WTC11 (cell line): Measurements from ENCODE around the gene NHS. TPM values are rescaled to one million over a fixed set of nuclear protein-coding genes. Genes with fewer than 3 reads are reported as not detected.

Experiments used
- ATAC-seq: fragments of 200-7000 bp; cut with Tn5 transposase; 2 replicates; pipeline ENCODE4 v1.10.0; 2021; ENCODE audit warnings: mild to moderate bottlenecking, moderate library complexity
- CTCF ChIA-PET: fragments of 300-600 bp; sonication (Branson Sonifier 250); formaldehyde crosslinking; loops from one replicate; lab custom pipeline; 2021; ENCODE audit warnings: antibody characterized with exemption; lab: Charles Lee
- POLR2A ChIA-PET: fragments of 350-600 bp; sonication (Branson Sonifier 250); formaldehyde crosslinking; loops from one replicate; lab custom pipeline; 2021; ENCODE audit warnings: antibody characterized with exemption; lab: Charles Lee
- DNase-seq: peaks from one replicate; pipeline ENCODE4 v3.0.0; 2021; ENCODE audit warnings: low spot score
- H3K27ac Mint-ChIP-seq: 2 replicates; pipeline ENCODE4 v1.8.0; 2021; ENCODE audit warnings: mixed read lengths
- H3K27me3 Mint-ChIP-seq: 2 replicates; pipeline ENCODE4 v1.8.0; 2021; ENCODE audit warnings: low read depth, mild to moderate bottlenecking, moderate library complexity, mixed read lengths
- H3K36me3 Mint-ChIP-seq: 2 replicates; pipeline ENCODE4 v1.8.0; 2021; ENCODE audit warnings: mixed read lengths
- H3K4me1 Mint-ChIP-seq: 2 replicates; pipeline ENCODE4 v1.8.0; 2022; ENCODE audit warnings: mixed read lengths
- H3K4me3 Mint-ChIP-seq: 2 replicates; pipeline ENCODE4 v1.8.0; 2021; ENCODE audit warnings: mild to moderate bottlenecking, moderate library complexity, mixed read lengths
- H3K9me3 Mint-ChIP-seq: 2 replicates; pipeline ENCODE4 v1.8.0; 2021; ENCODE audit warnings: mixed read lengths
- ATF1 ChIP-seq: sonication (generic); formaldehyde crosslinking; IDR thresholded peaks from 2 replicates; pipeline ENCODE4 v1.8.1; 2023; ENCODE audit warnings: mild to moderate bottlenecking, moderate library complexity, missing genetic modification reagents
- ETV6 ChIP-seq: sonication (generic); formaldehyde crosslinking; IDR thresholded peaks from 2 replicates; pipeline ENCODE4 v1.8.1; 2022; ENCODE audit warnings: mild to moderate bottlenecking, missing genetic modification reagents
- GTF2I ChIP-seq: fragments of 250-450 bp; sonication (Bioruptor Pico); conservative IDR thresholded peaks from 2 replicates; pipeline ENCODE4 v1.4.0; 2021; ENCODE audit warnings: mild to moderate bottlenecking
- KAT7 ChIP-seq: sonication (generic); formaldehyde crosslinking; IDR thresholded peaks from 2 replicates; pipeline ENCODE4 v1.8.1; 2023; ENCODE audit warnings: missing genetic modification reagents, mild to moderate bottlenecking, borderline replicate concordance
- NFATC4 ChIP-seq: fragments of 250-450 bp; sonication (Bioruptor Pico); IDR thresholded peaks from 2 replicates; pipeline ENCODE4 v1.9.0; 2021; ENCODE audit warnings: mild to moderate bottlenecking
- NFE2L1 ChIP-seq: sonication (generic); formaldehyde crosslinking; IDR thresholded peaks from 2 replicates; pipeline ENCODE4 v1.8.1; 2023; ENCODE audit warnings: missing genetic modification reagents
- SMAD3 ChIP-seq: sonication (generic); formaldehyde crosslinking; IDR thresholded peaks from 2 replicates; pipeline ENCODE4 v1.8.0; 2022; ENCODE audit warnings: missing genetic modification reagents, mild to moderate bottlenecking, borderline replicate concordance
- TEAD4 ChIP-seq: sonication (generic); formaldehyde crosslinking; IDR thresholded peaks from 2 replicates; pipeline ENCODE4 v1.8.0; 2022; ENCODE audit warnings: mild to moderate bottlenecking, missing genetic modification reagents
- ZNF121 ChIP-seq: sonication (generic); formaldehyde crosslinking; IDR thresholded peaks from 2 replicates; pipeline ENCODE4 v1.8.0; 2023; ENCODE audit warnings: missing genetic modification reagents
- ZNF317 ChIP-seq: sonication (generic); formaldehyde crosslinking; IDR thresholded peaks from 2 replicates; pipeline ENCODE4 v1.8.1; 2023; ENCODE audit warnings: low read depth, mild to moderate bottlenecking, moderate library complexity, missing genetic modification reagents, borderline replicate concordance
- ZNF416 ChIP-seq: fragments of 250-450 bp; sonication (Bioruptor Pico); IDR thresholded peaks from 2 replicates; pipeline ENCODE4 v1.9.0; 2021; ENCODE audit warnings: mild to moderate bottlenecking, inconsistent platforms
- total RNA-seq: library from RNA; stranded (reverse); gene quantifications from 3 replicates; pipeline ENCODE4 v1.2.3, GENCODE V29; 2021
- TF ChIP-seq, protein P1 (sequence below): fragments of 250-450 bp; sonication (Bioruptor Pico); IDR thresholded peaks from 2 replicates; pipeline ENCODE4 v2.1.2; 2022; ENCODE audit warnings: mild to moderate bottlenecking, moderate library complexity
- TF ChIP-seq, protein P2 (sequence below): sonication (generic); formaldehyde crosslinking; IDR thresholded peaks from 2 replicates; pipeline ENCODE4 v1.8.1; 2022; ENCODE audit warnings: low read depth, mild to moderate bottlenecking, moderate library complexity, missing genetic modification reagents, borderline replicate concordance
- TF ChIP-seq, protein P3 (sequence below): sonication (generic); formaldehyde crosslinking; IDR thresholded peaks from 2 replicates; pipeline ENCODE4 v1.8.1; 2023; ENCODE audit warnings: mild to moderate bottlenecking, missing genetic modification reagents, moderate library complexity
- TF ChIP-seq, protein P4 (sequence below): sonication (generic); formaldehyde crosslinking; IDR thresholded peaks from 2 replicates; pipeline ENCODE4 v1.8.0; 2022; ENCODE audit warnings: mild to moderate bottlenecking, missing genetic modification reagents
- TF ChIP-seq, protein P5 (sequence below): sonication (generic); formaldehyde crosslinking; IDR thresholded peaks from 2 replicates; pipeline ENCODE4 v1.8.1; 2022; ENCODE audit warnings: missing genetic modification reagents, borderline replicate concordance
- TF ChIP-seq, protein P6 (sequence below): sonication (generic); formaldehyde crosslinking; IDR thresholded peaks from 2 replicates; pipeline ENCODE4 v1.8.1; 2023; ENCODE audit warnings: mild to moderate bottlenecking, missing genetic modification reagents, moderate library complexity
- TF ChIP-seq, protein P7 (sequence below): sonication (generic); formaldehyde crosslinking; IDR thresholded peaks from 2 replicates; pipeline ENCODE4 v1.8.0; 2022; ENCODE audit warnings: mild to moderate bottlenecking, missing genetic modification reagents
- TF ChIP-seq, protein P8 (sequence below): sonication (generic); formaldehyde crosslinking; IDR thresholded peaks from 2 replicates; pipeline ENCODE4 v1.8.1; 2023; ENCODE audit warnings: mild to moderate bottlenecking, moderate library complexity, missing genetic modification reagents
- TF ChIP-seq, protein P9 (sequence below): sonication (generic); formaldehyde crosslinking; IDR thresholded peaks from 2 replicates; pipeline ENCODE4 v1.8.0; 2022; ENCODE audit warnings: missing genetic modification reagents

The NHS gene
- total RNA-seq, 1 experiment from 2014 or later: 5.8 TPM

DNA sequence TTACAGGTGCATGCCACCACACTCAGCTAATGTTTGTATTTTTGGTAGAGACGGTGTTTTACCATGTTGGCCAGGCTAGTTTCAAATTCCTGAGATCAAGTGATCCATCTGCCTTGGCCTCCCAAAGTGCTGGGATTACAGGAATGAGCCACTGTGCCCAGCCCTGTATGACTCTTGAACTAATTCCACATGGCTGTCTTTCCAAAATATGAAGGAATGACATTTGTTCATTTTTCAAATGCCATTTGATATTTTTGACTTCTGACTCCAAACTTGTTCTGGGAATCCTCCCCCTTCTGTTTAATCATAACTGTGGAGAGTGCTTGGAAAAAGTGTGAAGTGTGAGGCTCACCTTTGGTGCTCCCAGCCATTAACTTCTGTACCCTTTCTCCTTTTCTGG, 119.2 kb downstream of the NHS start (continued):
- TF ChIP-seq, protein P1, sequence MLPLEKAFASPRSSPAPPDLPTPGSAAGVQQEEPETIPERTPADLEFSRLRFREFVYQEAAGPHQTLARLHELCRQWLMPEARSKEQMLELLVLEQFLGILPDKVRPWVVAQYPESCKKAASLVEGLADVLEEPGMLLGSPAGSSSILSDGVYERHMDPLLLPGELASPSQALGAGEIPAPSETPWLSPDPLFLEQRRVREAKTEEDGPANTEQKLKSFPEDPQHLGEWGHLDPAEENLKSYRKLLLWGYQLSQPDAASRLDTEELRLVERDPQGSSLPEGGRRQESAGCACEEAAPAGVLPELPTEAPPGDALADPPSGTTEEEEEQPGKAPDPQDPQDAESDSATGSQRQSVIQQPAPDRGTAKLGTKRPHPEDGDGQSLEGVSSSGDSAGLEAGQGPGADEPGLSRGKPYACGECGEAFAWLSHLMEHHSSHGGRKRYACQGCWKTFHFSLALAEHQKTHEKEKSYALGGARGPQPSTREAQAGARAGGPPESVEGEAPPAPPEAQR (CRISPR knock-in tag): no peak
- TF ChIP-seq, protein P2, sequence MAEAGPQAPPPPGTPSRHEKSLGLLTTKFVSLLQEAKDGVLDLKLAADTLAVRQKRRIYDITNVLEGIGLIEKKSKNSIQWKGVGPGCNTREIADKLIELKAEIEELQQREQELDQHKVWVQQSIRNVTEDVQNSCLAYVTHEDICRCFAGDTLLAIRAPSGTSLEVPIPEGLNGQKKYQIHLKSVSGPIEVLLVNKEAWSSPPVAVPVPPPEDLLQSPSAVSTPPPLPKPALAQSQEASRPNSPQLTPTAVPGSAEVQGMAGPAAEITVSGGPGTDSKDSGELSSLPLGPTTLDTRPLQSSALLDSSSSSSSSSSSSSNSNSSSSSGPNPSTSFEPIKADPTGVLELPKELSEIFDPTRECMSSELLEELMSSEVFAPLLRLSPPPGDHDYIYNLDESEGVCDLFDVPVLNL (CRISPR knock-in tag): no peak
- TF ChIP-seq ATF1 (CRISPR knock-in tag) (no peak), GTF2I (CRISPR knock-in tag) (no peak), ZNF317 (CRISPR knock-in tag) (no peak)
- TF ChIP-seq, protein P3, sequence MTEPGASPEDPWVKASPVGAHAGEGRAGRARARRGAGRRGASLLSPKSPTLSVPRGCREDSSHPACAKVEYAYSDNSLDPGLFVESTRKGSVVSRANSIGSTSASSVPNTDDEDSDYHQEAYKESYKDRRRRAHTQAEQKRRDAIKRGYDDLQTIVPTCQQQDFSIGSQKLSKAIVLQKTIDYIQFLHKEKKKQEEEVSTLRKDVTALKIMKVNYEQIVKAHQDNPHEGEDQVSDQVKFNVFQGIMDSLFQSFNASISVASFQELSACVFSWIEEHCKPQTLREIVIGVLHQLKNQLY (CRISPR knock-in tag): no peak
- TF ChIP-seq, all 79 proteins: peak for 0

DNA sequence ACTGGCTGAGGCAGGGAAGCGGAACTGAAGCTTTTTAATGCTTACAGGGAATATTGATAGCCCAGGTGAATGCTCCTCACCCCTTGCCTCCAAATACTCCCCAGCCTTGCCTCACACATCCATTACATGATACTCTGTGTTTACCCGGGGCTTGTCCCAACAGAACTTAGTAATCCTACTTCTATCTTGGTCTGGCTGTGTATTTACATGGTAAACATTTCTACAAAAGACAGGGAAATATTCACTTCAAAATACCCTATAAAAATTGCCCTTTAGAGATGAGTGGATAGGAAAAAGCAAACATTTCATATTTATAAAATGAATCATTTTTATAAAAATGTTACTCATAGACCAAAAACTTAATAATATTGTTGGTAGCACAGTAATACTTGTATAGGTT, 120.1 kb downstream of the NHS start:
- H3K27me3 Mint-ChIP-seq: no peaks in the 10 kb centered on the region
- TF ChIP-seq, protein P4, sequence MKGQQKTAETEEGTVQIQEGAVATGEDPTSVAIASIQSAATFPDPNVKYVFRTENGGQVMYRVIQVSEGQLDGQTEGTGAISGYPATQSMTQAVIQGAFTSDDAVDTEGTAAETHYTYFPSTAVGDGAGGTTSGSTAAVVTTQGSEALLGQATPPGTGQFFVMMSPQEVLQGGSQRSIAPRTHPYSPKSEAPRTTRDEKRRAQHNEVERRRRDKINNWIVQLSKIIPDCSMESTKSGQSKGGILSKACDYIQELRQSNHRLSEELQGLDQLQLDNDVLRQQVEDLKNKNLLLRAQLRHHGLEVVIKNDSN (CRISPR knock-in tag): no peak
- TF ChIP-seq ZNF121 (CRISPR knock-in tag): no peak
- TF ChIP-seq NFATC4 (CRISPR knock-in tag): no peak
- no peak for TF ChIP-seq SMAD3 (CRISPR knock-in tag)
- TF ChIP-seq, protein P5, sequence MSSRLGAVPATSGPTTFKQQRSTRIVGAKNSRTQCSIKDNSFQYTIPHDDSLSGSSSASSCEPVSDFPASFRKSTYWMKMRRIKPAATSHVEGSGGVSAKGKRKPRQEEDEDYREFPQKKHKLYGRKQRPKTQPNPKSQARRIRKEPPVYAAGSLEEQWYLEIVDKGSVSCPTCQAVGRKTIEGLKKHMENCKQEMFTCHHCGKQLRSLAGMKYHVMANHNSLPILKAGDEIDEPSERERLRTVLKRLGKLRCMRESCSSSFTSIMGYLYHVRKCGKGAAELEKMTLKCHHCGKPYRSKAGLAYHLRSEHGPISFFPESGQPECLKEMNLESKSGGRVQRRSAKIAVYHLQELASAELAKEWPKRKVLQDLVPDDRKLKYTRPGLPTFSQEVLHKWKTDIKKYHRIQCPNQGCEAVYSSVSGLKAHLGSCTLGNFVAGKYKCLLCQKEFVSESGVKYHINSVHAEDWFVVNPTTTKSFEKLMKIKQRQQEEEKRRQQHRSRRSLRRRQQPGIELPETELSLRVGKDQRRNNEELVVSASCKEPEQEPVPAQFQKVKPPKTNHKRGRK (CRISPR knock-in tag): no peak
- TF ChIP-seq, protein P6, sequence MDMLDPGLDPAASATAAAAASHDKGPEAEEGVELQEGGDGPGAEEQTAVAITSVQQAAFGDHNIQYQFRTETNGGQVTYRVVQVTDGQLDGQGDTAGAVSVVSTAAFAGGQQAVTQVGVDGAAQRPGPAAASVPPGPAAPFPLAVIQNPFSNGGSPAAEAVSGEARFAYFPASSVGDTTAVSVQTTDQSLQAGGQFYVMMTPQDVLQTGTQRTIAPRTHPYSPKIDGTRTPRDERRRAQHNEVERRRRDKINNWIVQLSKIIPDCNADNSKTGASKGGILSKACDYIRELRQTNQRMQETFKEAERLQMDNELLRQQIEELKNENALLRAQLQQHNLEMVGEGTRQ (CRISPR knock-in tag): no peak
- TF ChIP-seq, protein P7, sequence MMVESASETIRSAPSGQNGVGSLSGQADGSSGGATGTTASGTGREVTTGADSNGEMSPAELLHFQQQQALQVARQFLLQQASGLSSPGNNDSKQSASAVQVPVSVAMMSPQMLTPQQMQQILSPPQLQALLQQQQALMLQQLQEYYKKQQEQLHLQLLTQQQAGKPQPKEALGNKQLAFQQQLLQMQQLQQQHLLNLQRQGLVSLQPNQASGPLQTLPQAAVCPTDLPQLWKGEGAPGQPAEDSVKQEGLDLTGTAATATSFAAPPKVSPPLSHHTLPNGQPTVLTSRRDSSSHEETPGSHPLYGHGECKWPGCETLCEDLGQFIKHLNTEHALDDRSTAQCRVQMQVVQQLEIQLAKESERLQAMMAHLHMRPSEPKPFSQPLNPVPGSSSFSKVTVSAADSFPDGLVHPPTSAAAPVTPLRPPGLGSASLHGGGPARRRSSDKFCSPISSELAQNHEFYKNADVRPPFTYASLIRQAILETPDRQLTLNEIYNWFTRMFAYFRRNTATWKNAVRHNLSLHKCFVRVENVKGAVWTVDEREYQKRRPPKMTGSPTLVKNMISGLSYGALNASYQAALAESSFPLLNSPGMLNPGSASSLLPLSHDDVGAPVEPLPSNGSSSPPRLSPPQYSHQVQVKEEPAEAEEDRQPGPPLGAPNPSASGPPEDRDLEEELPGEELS (CRISPR knock-in tag): no peak
- no peak for ATAC-seq
- ChIA-PET POLR2A (no interaction called here), CTCF (no interaction called here)
- no peak overlapping the region for H3K27ac Mint-ChIP-seq
- no peaks in the 10 kb centered on the region for H3K9me3 Mint-ChIP-seq
- H3K36me3 Mint-ChIP-seq: no peaks in the 10 kb centered on the region
- DNase-seq: no peak
- H3K4me3 Mint-ChIP-seq: no peak overlapping the region
- H3K4me1 Mint-ChIP-seq: peaks cover 14% of the 10 kb centered on the region

DNA sequence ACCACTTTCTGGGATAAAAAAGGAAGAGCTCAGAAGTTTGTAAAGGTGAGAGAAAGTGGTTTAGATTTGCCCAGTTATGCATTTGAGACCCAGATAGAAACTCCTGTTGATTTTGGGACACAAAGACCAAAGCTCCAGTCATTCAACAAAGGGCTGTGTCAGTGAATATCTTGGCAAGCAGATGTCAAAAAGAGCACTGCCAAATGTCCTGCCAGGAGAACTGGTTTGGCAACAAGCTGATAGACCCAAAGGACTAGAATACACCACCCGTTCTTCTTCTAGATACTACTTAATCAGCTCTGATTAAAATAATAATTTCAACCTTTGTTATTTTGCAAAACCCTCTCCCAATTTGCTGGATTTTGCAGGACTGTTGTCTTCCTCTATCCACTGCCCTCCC, 121.4 kb downstream of the NHS start:
- DNase-seq: no peak
- H3K9me3 Mint-ChIP-seq: no peaks in the 10 kb centered on the region
- ATAC-seq: no peak
- no peaks in the 10 kb centered on the region for H3K36me3 Mint-ChIP-seq
- H3K27me3 Mint-ChIP-seq: no peaks in the 10 kb centered on the region
- H3K4me1 Mint-ChIP-seq: peaks cover 18% of the 10 kb centered on the region
- no peak overlapping the region for H3K27ac Mint-ChIP-seq
- no peak overlapping the region for H3K4me3 Mint-ChIP-seq
- CTCF ChIA-PET: interaction anchor here (0.6 kb wide), 1 partner anchor 351 kb away, joined by 3 read pairs; no protein-coding TSS in a partner anchor
- POLR2A ChIA-PET: no interaction called here
- TF ChIP-seq ETV6 (CRISPR knock-in tag) (no peak), ZNF416 (CRISPR knock-in tag) (no peak), NFE2L1 (no peak), TEAD4 (CRISPR knock-in tag) (no peak), KAT7 (CRISPR knock-in tag) (no peak)
- TF ChIP-seq, protein P8, sequence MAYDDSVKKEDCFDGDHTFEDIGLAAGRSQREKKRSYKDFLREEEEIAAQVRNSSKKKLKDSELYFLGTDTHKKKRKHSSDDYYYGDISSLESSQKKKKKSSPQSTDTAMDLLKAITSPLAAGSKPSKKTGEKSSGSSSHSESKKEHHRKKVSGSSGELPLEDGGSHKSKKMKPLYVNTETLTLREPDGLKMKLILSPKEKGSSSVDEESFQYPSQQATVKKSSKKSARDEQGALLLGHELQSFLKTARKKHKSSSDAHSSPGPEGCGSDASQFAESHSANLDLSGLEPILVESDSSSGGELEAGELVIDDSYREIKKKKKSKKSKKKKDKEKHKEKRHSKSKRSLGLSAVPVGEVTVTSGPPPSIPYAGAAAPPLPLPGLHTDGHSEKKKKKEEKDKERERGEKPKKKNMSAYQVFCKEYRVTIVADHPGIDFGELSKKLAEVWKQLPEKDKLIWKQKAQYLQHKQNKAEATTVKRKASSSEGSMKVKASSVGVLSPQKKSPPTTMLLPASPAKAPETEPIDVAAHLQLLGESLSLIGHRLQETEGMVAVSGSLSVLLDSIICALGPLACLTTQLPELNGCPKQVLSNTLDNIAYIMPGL (CRISPR knock-in tag): no peak
- TF ChIP-seq, protein P9, sequence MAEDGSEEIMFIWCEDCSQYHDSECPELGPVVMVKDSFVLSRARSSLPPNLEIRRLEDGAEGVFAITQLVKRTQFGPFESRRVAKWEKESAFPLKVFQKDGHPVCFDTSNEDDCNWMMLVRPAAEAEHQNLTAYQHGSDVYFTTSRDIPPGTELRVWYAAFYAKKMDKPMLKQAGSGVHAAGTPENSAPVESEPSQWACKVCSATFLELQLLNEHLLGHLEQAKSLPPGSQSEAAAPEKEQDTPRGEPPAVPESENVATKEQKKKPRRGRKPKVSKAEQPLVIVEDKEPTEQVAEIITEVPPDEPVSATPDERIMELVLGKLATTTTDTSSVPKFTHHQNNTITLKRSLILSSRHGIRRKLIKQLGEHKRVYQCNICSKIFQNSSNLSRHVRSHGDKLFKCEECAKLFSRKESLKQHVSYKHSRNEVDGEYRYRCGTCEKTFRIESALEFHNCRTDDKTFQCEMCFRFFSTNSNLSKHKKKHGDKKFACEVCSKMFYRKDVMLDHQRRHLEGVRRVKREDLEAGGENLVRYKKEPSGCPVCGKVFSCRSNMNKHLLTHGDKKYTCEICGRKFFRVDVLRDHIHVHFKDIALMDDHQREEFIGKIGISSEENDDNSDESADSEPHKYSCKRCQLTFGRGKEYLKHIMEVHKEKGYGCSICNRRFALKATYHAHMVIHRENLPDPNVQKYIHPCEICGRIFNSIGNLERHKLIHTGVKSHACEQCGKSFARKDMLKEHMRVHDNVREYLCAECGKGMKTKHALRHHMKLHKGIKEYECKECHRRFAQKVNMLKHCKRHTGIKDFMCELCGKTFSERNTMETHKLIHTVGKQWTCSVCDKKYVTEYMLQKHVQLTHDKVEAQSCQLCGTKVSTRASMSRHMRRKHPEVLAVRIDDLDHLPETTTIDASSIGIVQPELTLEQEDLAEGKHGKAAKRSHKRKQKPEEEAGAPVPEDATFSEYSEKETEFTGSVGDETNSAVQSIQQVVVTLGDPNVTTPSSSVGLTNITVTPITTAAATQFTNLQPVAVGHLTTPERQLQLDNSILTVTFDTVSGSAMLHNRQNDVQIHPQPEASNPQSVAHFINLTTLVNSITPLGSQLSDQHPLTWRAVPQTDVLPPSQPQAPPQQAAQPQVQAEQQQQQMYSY (CRISPR knock-in tag): no peak
